Erythroblast (primary cell): ENCODE data around the gene ENOX1.

Experiments
- GATA1 ChIP-seq: IDR thresholded peaks from 2 replicates; pipeline ENCODE4 v1.6.1; 2011; ENCODE audit warnings: low read depth, mild to moderate bottlenecking, control low read depth, low read length, moderate library complexity
- POLR2A ChIP-seq: IDR thresholded peaks from 2 replicates; pipeline ENCODE4 v1.6.1; 2011; ENCODE audit warnings: mild to moderate bottlenecking, low read length

GRCh38 chr13:43267916-43268315 is 518.9 kb downstream of the ENOX1 start:
- TF ChIP-seq POLR2A = no peak
- no peak for TF ChIP-seq GATA1
